Measurements from ENCODE around the gene ASB18.

Gene ASB18

GRCh38 chr2:236238751-236239150 is 25.5 kb downstream of the ASB18 start:
- DNase-seq (ENCODE audit: low read depth) = no peak
- TF ChIP-seq CTCF (IDR thresholded peaks at IDR 0.05; ENCODE audit: control insufficient read depth, extremely low read depth, insufficient read depth) = no peak

GRCh38 chr2:236237468-236238190 is 26.6 kb downstream of the ASB18 start:
- TF ChIP-seq CTCF (IDR thresholded peaks at IDR 0.05; ENCODE audit: control insufficient read depth, extremely low read depth, insufficient read depth) = no peak
- H3K4me3 ChIP-seq (ENCODE audit: low read depth, low read length) = no peak overlapping the region
- no peak for DNase-seq (ENCODE audit: low read depth)

More at GRCh38 chr2:236238751-236239150, 25.5 kb downstream of the ASB18 start:
- H3K4me3 ChIP-seq (ENCODE audit: low read depth, low read length) = no peak overlapping the region

DNA sequence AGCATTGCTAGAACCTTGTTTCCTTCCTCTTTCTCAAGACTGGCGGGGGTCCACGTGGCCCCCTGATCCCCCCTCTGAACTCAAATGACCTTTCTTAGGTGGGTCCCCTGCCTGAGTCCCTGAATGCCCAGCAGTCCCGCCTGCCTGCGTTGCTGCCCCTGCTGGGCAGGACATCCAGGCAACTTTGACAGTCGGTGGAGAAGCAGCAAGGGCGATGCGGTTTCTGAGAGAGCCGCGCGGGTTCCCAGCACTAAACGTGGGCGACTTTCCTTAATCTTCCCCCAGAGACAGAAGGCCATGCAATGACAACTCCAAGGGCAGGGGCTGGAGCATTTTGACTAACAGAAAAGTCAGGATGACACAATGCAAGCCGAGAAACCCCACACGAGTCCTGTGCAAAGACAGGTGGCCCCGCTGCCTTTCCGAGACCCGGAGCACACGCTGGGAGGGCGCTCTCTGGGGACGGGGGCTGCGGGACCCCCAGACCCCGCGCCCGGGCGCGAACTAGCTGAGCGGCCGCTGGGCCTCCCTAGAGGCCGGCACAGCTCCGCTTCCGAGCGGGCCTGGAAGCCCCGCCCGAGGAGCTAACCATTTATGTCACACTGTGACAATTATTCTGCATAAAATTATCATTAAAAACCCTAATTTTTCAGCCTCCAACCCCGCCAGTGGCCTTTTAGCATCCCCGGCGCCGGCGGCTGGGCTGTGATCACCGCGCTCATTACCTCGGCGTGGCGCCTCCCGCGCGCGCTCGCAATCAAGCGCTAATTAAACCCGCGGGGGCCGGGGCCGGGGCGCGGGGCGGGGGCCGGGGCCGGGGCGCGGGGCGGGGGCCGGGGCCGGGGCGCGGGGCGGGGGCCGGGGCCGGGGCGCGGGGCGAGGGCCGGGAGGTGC is 27.4 kb downstream of the ASB18 start:
- H3K4me3 ChIP-seq (ENCODE audit: low read depth, low read length) = no peak overlapping the region
- TF ChIP-seq CTCF (IDR thresholded peaks at IDR 0.05; ENCODE audit: control insufficient read depth, extremely low read depth, insufficient read depth) = no peak
- no peak for DNase-seq (ENCODE audit: low read depth)

GRCh38 chr2:236229186-236229585 is 35.0 kb downstream of the ASB18 start:
- H3K4me3 ChIP-seq (ENCODE audit: low read depth, low read length) = no peak overlapping the region
- TF ChIP-seq CTCF (IDR thresholded peaks at IDR 0.05; ENCODE audit: control insufficient read depth, extremely low read depth, insufficient read depth) = no peak
- DNase-seq (ENCODE audit: low read depth) = no peak

- H3K4me3 ChIP-seq (ENCODE audit: low read depth, low read length) = no peak overlapping the region
- no peak for TF ChIP-seq CTCF (IDR thresholded peaks at IDR 0.05; ENCODE audit: control insufficient read depth, extremely low read depth, insufficient read depth)
- no peak for DNase-seq (ENCODE audit: low read depth)
Observed at GRCh38 chr2:236223675-236224074, 40.5 kb downstream of the ASB18 start.

- DNase-seq (ENCODE audit: low read depth) = no peak
- H3K4me3 ChIP-seq (ENCODE audit: low read depth, low read length) = no peak overlapping the region
- no peak for TF ChIP-seq CTCF (IDR thresholded peaks at IDR 0.05; ENCODE audit: control insufficient read depth, extremely low read depth, insufficient read depth)
Observed at GRCh38 chr2:236221798-236222197, 42.4 kb downstream of the ASB18 start.
